DMS79 (cell line): ENCODE data around the gene CENPP.

Source experiments
- DNase-seq: peaks from one replicate; lab custom pipeline; 2025; lab: John Stamatoyannopoulos, UW

CENPP gene

DNA sequence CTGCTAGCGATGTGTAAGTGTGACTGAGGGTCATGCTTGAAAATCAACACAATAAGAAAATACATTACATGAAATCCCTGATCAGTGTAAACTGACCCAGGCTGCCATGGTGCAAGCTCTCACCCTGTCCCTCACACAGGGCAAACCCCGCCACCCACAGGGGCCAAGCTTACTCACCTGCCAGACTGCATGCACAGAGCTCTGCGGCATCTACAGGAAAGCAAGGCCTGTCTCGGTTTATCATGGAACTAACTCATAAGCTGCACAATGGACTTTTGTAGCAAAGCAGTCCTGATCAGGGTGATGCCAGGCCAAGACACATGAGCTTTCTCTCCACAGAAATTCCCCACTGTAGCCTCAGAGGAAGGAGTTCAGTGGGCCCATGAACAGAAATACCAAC is 334.5 kb downstream of the CENPP start:
- no peak for DNase-seq

- no peak for DNase-seq
Observed at GRCh38 chr9:92661127-92661526, 335.4 kb downstream of the CENPP start.

- DNase-seq, result no peak
Observed at GRCh38 chr9:92661743-92662142, 336.0 kb downstream of the CENPP start.

DNA sequence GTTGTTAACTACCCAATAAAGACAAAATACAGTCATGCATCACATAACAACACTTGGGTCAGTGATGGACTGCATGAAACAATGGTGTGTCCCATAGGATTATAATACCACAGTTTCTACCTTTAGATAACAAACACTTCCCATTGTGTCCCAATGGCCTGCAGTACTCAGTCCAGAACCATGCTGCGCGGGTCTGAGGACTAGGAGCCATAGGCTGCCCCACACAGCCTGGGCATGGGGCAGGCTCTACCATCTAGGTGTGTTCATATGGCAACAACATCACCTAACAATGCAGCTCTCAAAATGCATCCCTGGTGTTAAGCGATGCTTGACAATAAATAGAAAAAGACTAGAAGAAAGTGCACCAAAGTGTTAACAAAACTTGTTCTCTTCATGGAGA is 337.4 kb downstream of the CENPP start:
- no peak for DNase-seq

DNA sequence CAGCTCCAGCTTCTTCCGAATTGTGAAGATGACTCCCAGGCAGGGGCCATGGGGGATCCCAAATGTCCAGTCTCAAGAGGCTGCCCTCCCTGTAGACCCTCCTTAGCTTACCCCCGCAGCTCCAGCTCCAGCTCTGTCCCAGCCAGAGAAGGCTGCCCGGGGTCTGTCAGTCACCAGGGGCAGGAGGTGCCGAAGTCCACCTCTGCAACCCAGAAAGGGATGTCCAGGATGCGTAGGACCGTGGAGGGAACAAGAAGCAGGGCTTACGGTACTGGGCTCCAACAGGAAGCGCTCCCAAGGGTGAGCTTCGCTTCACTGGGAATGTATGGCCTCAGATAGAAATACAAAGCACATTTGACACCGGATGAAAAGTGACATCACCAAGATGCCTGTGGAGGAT is 338.2 kb downstream of the CENPP start:
- DNase-seq, result no peak

DNA sequence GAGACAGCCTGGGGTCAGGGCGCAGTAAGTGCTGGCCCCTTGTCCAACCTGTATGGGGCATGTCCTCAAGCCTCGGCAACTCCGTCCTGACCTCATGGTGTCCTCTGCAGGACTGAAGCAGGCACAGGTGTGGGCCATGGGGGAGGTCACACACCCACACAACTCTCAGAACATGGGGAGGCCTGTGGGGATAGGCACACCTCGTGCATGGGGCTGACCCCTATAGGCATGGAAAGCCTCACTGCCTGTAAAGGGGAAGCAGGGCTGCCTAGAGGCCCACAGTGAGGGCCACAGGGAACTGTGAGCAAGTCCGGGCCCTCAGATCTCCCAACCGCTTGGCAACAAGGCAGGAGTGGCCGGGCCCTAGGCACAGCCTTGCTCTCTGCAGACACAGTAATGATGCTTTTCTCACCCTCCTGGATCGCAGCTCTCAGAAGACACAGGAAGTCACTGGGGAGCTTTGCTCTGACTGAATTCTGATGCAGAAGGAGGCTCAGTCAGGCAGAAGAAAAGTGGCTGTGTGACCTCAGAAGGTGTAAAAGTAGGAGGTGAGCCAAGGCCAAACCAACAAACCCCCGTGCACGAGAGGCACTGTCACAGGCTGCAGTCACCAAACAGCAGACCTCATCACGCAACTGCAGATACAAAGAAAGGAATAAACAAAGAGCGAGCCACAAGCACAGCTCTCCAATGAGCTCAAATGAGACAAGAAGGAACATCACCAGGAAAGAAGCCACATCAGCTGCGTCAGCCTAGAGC is 338.8 kb downstream of the CENPP start:
- DNase-seq, result no peak

- DNase-seq, result no peak
Observed at GRCh38 chr9:92665836-92666235, 340.1 kb downstream of the CENPP start.

DNA sequence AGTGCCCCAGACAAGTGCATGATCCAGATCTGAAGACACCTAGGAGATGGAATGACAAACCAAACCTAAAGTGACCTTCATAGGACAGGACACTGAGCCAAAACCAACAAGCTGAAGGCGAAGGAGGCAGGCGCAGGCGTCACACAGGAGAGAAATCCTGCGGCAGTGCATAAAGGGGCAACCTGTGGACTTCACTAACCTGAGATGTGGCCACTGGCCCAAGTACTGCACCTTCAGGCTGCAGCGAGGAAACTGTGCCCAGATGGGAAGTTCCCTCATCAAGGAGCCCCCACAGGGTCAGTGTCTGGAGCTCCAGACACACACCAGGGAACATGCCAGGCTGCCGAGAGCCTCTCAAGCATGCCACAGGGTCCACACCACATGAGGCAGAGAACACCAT is 340.5 kb downstream of the CENPP start:
- no peak for DNase-seq

- no peak for DNase-seq
Observed at GRCh38 chr9:92666912-92667532, 341.3 kb downstream of the CENPP start.

DNA sequence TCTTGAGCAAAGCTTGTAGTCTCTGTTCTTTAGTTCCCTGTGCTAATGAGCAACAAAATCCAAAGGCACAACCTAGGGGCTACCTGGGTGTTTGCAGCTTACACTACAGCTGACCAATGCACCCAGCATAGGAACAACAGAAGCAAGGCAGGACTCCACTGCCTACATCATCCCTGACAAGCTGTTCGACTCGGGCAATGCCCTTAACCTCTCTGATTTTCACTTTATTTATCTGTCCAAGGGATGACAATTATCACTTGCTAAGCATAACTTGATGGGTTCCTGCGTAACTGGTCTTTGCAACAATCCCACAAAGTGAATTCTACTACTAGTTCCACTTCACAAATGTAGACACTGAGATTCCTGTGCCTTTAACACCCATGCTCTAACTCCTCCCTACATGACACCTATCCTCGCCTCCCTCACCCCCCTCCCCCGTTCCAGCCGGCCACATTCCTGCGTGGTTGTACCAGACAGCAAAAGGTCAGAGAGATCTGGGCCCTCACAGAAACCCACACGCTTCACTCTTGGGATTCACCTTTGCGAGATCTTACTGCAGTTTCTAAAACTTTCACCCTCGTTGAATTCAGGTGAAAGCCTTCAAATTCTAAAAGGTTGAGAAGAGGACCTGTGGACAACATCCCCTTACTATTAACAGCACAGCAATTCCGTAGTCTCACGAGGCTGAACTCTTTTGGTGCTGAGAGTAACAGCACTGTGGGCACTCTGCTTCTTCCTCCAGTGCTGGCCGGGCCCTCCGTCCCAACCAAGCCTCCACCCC is 343.2 kb downstream of the CENPP start:
- no peak for DNase-seq

GRCh38 chr9:92669527-92669889 is 343.8 kb downstream of the CENPP start:
- DNase-seq, result no peak
